GM18867 (cell line): ENCODE data around the gene LARP6.
"Not testable (repeated sequence)": the region's sequence is repeated elsewhere in the genome, so short reads cannot be mapped to it uniquely, and the experiment has no call there.

Experiments used
- ATAC-seq: cut with Tn5 transposase; IDR thresholded peaks from one replicate; pipeline ENCODE4 v1.9.1; 2021; ENCODE audit warnings: mild to moderate bottlenecking, moderate library complexity; ENCODE audit not compliant: unreplicated experiment

The LARP6 gene

GRCh38 chr15:70831094-70831911 is 22.7 kb downstream of the LARP6 start:
- ATAC-seq: no peak

GRCh38 chr15:70830615-70831014 is 23.3 kb downstream of the LARP6 start:
- ATAC-seq: no peak

GRCh38 chr15:70829371-70830166 is 24.4 kb downstream of the LARP6 start:
- no peak for ATAC-seq

GRCh38 chr15:70827721-70828120 is 26.2 kb downstream of the LARP6 start:
- ATAC-seq: no peak

- ATAC-seq: no peak
Measured at GRCh38 chr15:70826634-70827033, 27.3 kb downstream of the LARP6 start.

GRCh38 chr15:70825841-70826240 is 28.1 kb downstream of the LARP6 start:
- ATAC-seq: no peak

GRCh38 chr15:70823196-70823595 is 30.8 kb downstream of the LARP6 start:
- no peak for ATAC-seq

GRCh38 chr15:70820214-70820613 is 33.7 kb downstream of the LARP6 start:
- no peak for ATAC-seq

GRCh38 chr15:70818580-70818979 is 35.4 kb downstream of the LARP6 start:
- ATAC-seq: no peak

- no peak for ATAC-seq
Measured at GRCh38 chr15:70817266-70817665, 36.7 kb downstream of the LARP6 start.

- no peak for ATAC-seq
Measured at GRCh38 chr15:70815604-70816003, 38.4 kb downstream of the LARP6 start.

- ATAC-seq: not testable (repeated sequence)
Measured at GRCh38 chr15:70815011-70815410, 38.9 kb downstream of the LARP6 start.

- no peak for ATAC-seq
Measured at GRCh38 chr15:70812827-70813364, 41.1 kb downstream of the LARP6 start.

- ATAC-seq: no peak
Measured at GRCh38 chr15:70810916-70811578, 42.9 kb downstream of the LARP6 start.

GRCh38 chr15:70806992-70807712 is 46.8 kb downstream of the LARP6 start:
- ATAC-seq: no peak

- ATAC-seq: not testable (repeated sequence)
Measured at GRCh38 chr15:70804388-70804787, 49.6 kb downstream of the LARP6 start.

- ATAC-seq: no peak
Measured at GRCh38 chr15:70802629-70803028, 51.3 kb downstream of the LARP6 start.

- ATAC-seq: no peak
Measured at GRCh38 chr15:70801109-70801508, 52.8 kb downstream of the LARP6 start.

GRCh38 chr15:70799667-70800450 is 54.1 kb downstream of the LARP6 start:
- ATAC-seq: no peak

GRCh38 chr15:70797464-70797863 is 56.5 kb downstream of the LARP6 start:
- ATAC-seq: no peak
